ENCODE results near the gene MRPS27.

Gene MRPS27

DNA sequence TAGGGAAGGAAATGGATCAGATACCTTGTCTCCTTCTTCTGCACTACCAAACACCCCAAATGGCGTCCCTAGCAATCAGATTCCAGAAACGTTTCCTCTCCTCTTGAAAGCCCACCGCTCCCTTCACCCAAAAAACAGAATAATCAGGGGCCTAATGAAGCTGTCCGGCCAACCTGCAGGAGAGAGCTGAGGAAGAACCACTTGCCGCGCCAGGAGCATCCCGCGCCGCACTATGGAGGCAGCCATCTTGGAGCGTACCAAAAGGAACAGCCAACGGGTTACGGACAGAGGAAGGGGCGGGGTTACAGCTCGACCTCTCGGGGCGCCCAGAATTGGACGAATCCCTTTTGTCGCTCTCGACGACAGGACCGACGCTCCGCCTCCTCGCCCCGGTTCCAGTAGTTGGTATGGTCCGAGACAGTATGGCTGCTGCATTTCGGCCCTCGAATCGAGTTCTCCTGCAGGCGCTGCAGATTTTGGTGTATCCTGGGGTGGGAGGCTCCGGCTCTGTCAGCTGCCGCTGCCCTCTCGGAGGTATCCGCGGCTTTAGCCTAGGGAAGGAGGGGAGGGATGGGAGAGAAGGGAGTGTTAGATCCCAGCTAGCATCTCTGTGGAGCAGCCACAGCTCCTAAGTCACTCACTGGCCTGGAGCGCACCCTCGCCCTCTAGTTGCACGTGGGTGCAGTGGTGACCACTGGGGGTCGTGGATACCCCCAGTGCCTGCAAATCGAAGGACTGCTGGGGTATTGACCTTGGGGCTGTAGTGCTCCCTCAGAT, at the start of gene MRPS27, which contains the start of gene PTCD2:
Gene MRPS27, minus strand, starts transcription at position 265 of the 777 bp plus-strand sequence. Its CDS starts 19 bp downstream, at position 246.
Gene PTCD2, plus strand, starts transcription at position 398 of the 777 bp plus-strand sequence. Its CDS starts 10 bp downstream, at position 408.
- Mint-ChIP-seq H3K4me1 (peaks cover 39% of the 10 kb centered on the region), H3K36me3 (peaks cover 16% of the 10 kb centered on the region), H3K9me3 (no peaks in the 10 kb centered on the region)

DNA sequence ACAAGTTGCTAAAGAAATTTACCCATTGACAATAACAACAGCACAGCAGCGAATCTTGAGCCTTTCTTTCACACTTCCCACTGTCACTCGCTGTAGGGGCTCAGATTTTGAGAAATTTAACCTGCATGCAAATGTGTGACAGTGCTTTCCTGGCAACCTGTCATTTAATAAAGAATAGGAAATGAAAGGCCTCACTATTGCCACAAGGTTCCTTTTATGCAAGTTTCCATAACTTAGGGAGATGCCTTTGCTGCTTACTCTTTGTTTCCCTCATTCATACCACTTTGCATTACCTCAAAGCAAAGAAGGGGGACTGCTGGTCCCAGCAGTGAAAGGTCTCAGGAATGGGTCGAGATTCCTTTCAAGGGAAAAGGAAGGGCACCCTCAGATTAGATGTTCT, 49.7 kb upstream of the MRPS27 start:
- H3K27me3 Mint-ChIP-seq, result no peaks in the 10 kb centered on the region

More for the DNA sequence above, at the start of gene MRPS27, which contains the start of gene PTCD2:
- Mint-ChIP-seq H3K27ac (peak within 1 kb of the TSS; percentile 96), H3K4me3 (peak within 1 kb of the TSS; percentile 99), H3K27me3 (no peaks in the 10 kb centered on the region)

DNA sequence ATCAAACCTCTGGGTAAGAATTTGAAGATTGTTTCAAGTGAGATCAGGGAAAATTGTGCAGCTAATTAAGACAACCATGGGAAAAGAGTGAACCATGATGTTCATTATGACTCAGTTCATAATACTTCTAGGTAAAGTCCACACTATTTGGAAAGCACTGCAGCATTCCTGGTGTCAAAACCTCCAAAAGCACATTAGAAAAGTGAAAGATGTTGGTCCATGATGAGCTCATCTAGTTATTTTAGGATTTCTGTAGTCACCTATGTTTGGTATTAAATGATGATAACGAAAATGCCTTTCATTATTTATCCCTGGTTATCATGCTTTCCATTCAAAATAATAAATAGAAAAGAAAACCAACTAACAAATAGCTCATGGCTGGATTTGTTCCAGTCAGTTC, 49.3 kb upstream of the MRPS27 start:
- no peaks in the 10 kb centered on the region for H3K27me3 Mint-ChIP-seq
- no peaks in the 10 kb centered on the region for H3K4me1 Mint-ChIP-seq
- H3K27ac Mint-ChIP-seq, result no peak overlapping the region
- no peak overlapping the region for H3K4me3 Mint-ChIP-seq
- H3K36me3 Mint-ChIP-seq, result peaks cover 6% of the 10 kb centered on the region
- H3K9me3 Mint-ChIP-seq, result no peaks in the 10 kb centered on the region

More for the DNA sequence above, 49.7 kb upstream of the MRPS27 start:
- Mint-ChIP-seq H3K36me3 (peaks cover 6% of the 10 kb centered on the region), H3K27ac (no peak overlapping the region), H3K4me1 (no peaks in the 10 kb centered on the region), H3K9me3 (no peaks in the 10 kb centered on the region), H3K4me3 (no peak overlapping the region)

DNA sequence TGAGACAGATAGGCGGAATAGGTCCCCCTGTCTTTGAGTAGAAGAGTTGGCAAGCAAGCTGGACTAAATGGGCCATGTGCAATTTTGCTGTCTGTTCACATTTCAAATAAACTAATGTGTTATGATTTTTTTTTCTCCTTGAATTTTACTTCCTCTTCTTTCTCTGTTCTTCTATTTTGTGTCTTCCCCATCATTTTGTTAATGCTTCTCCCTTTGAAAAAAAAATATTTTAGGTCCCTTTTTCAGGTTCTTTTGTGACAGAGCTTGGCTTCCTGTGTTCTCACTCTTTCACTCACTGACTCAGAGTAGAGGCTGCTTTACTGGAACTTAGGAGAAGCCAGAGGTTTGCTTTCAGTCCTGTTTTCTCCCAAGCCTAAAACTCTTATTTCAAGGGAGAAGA, 48.2 kb upstream of the MRPS27 start:
- Mint-ChIP-seq H3K4me3 (no peak overlapping the region), H3K27ac (peak overlapping the region; percentile 79), H3K36me3 (peaks cover 6% of the 10 kb centered on the region), H3K27me3 (no peaks in the 10 kb centered on the region), H3K9me3 (no peaks in the 10 kb centered on the region), H3K4me1 (no peaks in the 10 kb centered on the region)

DNA sequence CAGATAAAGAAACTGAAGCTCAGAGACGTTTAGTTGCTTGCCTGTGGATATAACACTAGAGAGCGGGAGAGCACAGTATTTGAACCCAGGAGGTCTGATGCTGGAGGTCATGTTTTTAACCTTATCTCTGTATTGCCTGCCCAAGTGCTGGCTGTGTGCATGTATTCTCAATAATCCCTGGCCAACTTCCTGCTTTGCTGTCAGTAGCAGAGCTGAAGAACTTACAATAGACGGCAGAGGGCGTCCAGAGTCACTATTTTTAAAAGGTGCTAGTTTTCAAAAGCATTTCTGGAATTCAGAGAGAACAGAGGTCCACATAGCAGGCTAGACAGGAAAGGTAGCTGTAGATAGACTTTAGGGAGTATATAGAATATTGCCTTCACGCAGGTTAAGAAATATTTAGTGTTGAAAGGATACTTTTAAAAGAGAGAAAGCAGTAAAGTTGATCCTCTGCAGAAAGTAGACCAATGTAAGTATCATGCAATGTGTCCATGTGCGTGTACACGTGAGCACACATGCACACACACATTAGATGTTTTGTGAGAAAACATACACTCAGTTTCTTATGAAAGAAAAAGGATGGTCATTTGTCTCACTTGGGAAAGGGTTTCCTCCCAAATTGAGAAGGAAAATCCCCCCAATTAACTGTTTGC, 46.4 kb upstream of the MRPS27 start:
- Mint-ChIP-seq H3K4me1 (no peaks in the 10 kb centered on the region), H3K27ac (no peak overlapping the region), H3K9me3 (no peaks in the 10 kb centered on the region), H3K27me3 (no peaks in the 10 kb centered on the region), H3K36me3 (peaks cover 12% of the 10 kb centered on the region), H3K4me3 (no peak overlapping the region)

DNA sequence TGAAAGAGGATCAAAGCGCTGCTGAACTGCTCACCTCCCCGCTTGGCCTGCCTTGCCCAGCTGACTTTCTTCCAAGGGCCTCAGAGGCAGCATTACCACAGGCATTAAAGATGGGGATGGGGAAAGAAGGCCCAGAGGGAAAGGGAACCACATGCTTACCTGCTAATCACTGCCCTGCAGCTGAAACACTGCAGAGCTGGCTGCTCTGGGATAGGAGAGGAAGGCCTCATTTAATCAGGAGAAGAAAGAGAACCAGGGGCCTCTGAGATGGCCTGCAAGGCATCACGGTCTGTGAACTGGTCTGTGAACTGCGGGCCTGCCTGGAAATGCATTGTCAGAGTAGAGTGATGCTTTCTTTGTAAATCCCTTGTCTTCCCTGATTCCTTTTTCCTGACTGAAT, 44.9 kb upstream of the MRPS27 start:
- H3K36me3 Mint-ChIP-seq, result peaks cover 14% of the 10 kb centered on the region
- no peaks in the 10 kb centered on the region for H3K9me3 Mint-ChIP-seq
- H3K4me3 Mint-ChIP-seq, result no peak overlapping the region
- H3K4me1 Mint-ChIP-seq, result no peaks in the 10 kb centered on the region
- no peaks in the 10 kb centered on the region for H3K27me3 Mint-ChIP-seq
- no peak overlapping the region for H3K27ac Mint-ChIP-seq

DNA sequence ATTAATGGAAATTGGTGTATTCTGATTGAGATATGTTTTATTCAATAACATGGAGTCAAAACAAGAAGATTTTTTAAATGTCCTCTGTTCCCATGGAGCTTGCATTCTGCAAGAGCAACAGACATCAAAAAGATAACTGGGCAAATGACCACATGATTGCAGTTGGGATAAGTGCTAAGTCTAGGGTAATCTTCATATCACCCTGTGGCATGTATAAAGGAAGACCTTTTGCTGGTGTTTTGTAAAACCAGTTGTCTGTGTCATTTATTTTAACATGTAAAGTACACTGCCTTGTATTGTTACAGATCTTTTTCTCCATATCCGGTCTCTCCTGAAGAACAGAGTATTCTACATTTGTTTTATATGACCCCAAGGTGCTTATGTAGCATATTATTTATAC, 44.1 kb upstream of the MRPS27 start:
- no peak overlapping the region for H3K27ac Mint-ChIP-seq
- H3K9me3 Mint-ChIP-seq, result no peaks in the 10 kb centered on the region
- H3K4me1 Mint-ChIP-seq, result no peaks in the 10 kb centered on the region

DNA sequence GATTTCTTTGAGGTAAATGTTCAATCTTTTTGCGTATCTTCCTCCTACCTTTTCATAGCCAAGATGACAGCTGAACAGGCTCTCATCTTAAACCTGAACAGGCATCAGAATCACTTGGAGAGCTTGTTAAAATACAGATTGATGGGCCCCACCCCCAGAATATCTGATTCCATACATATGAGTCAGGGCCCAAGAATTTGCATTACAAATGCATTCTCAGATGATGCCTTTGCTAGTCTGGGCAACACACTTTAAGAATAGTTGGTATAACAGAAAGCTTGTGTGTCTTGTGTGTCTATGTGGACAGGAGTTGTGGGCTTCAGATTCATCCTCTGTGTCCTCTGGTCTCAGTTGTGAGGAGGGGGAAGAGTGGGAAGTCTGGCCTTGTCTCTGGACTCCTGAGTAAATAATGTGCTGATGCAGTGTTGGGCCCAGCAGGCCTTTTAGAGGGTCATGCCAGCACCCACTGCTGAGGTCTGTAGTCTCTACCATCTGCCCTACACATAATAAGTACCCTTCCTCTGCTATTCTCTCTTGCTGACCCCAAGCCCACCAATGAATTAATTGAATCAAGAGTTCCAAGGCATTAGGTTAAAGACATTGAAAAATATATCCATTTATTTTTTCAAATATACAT, 43.2 kb upstream of the MRPS27 start:
- H3K9me3 Mint-ChIP-seq, result no peaks in the 10 kb centered on the region
- H3K4me1 Mint-ChIP-seq, result no peaks in the 10 kb centered on the region
- H3K27me3 Mint-ChIP-seq, result no peaks in the 10 kb centered on the region
- no peak overlapping the region for H3K4me3 Mint-ChIP-seq
- H3K36me3 Mint-ChIP-seq, result peaks cover 19% of the 10 kb centered on the region
- H3K27ac Mint-ChIP-seq, result no peak overlapping the region

More for the DNA sequence above, 44.1 kb upstream of the MRPS27 start:
- no peak overlapping the region for H3K4me3 Mint-ChIP-seq
- no peaks in the 10 kb centered on the region for H3K27me3 Mint-ChIP-seq
- H3K36me3 Mint-ChIP-seq, result peaks cover 18% of the 10 kb centered on the region

DNA sequence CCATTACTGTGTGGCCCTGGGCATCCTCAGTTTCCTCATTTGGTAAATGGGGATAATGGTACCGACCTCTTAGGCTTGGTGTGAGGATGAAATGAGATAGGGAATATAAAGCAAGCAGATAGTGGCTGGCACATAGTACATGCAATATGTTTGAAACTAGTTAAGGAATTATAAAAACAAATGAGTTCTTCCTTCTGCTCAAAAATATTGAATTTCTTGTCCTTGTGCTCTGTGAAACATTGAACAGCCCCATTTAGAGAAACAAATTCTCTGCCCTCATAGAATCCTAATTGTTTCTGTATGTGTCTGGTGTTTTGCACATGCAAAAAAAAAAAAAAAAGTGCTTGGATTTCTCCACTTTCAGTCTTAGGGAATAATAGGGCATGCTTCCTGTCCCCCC, 39.8 kb upstream of the MRPS27 start:
- Mint-ChIP-seq H3K9me3 (no peaks in the 10 kb centered on the region), H3K4me3 (no peak overlapping the region), H3K4me1 (no peaks in the 10 kb centered on the region), H3K36me3 (peaks cover 23% of the 10 kb centered on the region), H3K27ac (no peak overlapping the region), H3K27me3 (no peaks in the 10 kb centered on the region)

DNA sequence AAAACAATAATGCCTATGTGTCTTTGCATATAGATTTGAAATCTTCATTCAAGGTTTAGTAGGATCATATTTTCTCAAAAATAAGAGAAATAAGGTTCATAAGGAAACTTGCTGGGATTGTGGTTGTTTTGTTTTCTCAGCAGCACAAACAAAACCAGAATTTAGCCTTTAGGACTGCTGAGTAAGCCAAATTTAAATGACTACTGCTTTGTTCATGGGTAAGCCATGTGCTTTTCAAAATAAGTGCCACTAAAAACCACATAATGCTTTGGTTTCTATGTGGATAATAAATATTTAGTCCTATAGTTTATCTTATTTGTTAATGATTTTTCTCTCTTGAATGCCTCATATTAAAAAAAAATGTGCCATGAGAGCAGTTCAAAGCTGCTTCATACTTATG, 38.9 kb upstream of the MRPS27 start:
- Mint-ChIP-seq H3K27me3 (no peaks in the 10 kb centered on the region), H3K4me3 (no peak overlapping the region), H3K36me3 (peaks cover 24% of the 10 kb centered on the region), H3K4me1 (no peaks in the 10 kb centered on the region), H3K27ac (no peak overlapping the region), H3K9me3 (no peaks in the 10 kb centered on the region)

DNA sequence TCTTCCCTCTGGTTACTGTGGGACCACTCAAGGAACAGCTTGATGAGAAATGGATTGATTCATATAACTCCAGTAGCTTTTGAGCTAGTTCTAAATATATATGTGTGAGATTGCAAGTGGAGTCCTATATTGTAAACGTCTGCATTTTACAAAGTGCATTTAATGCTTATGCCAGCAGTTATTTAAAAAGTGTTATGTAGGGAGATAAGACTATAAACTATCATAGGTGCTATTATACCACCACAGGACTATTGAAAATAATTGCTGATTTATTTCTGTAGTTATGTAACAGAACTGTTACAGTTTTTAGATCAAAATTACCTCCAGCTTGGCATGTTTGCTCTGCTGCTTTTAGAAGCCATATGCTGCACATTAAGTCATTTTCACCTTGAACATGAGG, 36.3 kb upstream of the MRPS27 start:
- Mint-ChIP-seq H3K36me3 (peaks cover 31% of the 10 kb centered on the region), H3K4me3 (no peak overlapping the region), H3K27me3 (no peaks in the 10 kb centered on the region), H3K27ac (no peak overlapping the region), H3K9me3 (no peaks in the 10 kb centered on the region), H3K4me1 (no peaks in the 10 kb centered on the region)

DNA sequence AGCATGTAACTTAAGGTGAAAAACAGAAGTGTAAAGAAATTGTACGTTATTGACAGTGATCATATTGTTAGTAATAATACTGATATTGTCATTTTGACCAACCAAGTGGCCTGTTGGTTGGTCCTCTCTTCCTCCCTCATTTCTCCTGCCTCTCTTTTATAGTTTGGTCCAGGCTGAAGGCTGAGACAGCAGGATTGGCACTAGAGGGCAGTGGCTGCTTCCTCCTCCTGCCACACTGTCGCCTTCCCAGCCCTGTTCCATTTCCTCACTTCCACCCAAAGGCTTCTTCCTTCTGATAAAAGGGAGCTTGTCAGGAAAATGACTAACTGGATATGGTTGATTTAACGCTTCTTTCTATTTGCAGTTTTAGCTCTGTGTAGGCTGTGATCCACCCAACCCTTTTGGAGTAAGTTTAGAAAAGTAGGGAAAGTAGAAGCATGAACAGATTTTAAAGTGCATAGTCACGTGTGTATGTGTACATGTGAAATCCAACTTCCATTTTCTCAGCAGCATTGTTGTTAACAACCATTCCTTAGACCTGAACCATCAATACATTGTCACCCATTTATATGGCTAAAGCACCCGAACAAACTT, 35.8 kb upstream of the MRPS27 start:
- no peaks in the 10 kb centered on the region for H3K27me3 Mint-ChIP-seq
- no peaks in the 10 kb centered on the region for H3K4me1 Mint-ChIP-seq
- no peak overlapping the region for H3K4me3 Mint-ChIP-seq
- H3K36me3 Mint-ChIP-seq, result peaks cover 30% of the 10 kb centered on the region
- peak overlapping the region; percentile 38 for H3K27ac Mint-ChIP-seq
- H3K9me3 Mint-ChIP-seq, result no peaks in the 10 kb centered on the region

DNA sequence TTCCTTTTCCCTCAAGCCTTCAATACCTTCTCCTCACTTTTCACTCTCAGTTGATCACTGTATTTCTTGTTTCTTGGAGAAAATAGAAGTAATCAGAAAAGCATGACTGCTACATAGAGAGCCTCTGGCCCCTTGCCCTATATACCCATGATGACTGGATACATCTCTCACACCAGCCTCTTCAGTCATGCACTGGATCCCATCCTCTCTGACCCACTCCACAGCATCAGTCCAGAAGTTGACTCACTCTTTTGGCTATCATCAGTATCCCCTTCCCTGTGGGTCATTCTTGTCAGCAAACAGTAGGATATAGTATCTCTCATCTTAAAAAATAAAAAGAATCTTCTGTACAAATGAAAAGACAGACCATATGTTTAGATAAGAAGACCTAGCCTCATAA, 33.0 kb upstream of the MRPS27 start:
- no peaks in the 10 kb centered on the region for H3K9me3 Mint-ChIP-seq
- no peak overlapping the region for H3K4me3 Mint-ChIP-seq
- H3K36me3 Mint-ChIP-seq, result peaks cover 26% of the 10 kb centered on the region
- H3K27me3 Mint-ChIP-seq, result no peaks in the 10 kb centered on the region
- H3K27ac Mint-ChIP-seq, result no peak overlapping the region
- peaks cover 9% of the 10 kb centered on the region for H3K4me1 Mint-ChIP-seq

DNA sequence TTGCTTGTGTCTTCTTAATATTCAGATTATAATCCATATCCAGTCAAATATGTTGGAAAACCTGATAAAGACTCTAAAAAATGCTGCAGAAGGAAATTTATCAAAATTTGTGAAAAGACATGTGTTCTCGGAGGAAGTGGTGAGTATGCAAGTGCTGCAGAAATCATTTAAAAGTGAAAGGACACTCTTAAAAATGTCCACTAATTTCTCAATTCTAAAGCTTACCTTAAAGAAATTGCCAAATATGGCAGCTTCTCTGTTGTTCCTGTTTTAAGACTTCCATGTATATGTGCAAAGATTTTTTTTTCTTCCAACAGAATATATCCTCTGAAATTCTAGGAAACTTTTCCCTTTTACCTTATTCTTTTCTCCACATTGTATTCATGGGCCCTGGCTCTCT, 32.6 kb upstream of the MRPS27 start:
- H3K27ac Mint-ChIP-seq, result no peak overlapping the region

DNA sequence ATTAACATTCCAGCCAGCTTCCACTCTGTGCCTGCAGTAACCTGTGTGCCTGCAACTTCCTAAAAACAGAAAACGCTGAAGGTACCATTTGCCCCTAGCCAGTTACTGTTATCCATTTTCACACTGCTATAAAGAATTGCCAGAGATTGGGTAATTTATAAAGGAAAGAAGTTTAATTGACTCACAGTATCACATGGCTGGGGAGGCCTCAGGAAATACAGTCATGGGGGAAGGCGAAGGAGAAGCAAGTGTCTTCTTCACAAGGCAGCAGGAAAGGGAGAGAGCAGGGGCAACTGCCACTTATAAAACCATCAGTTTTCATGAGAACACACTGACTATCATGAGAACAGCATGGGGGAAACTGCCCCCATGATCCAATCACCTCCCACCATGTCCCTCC, 31.3 kb upstream of the MRPS27 start:
- H3K27me3 Mint-ChIP-seq, result no peaks in the 10 kb centered on the region
- H3K4me1 Mint-ChIP-seq, result peaks cover 9% of the 10 kb centered on the region
- no peak overlapping the region for H3K4me3 Mint-ChIP-seq
- H3K36me3 Mint-ChIP-seq, result peaks cover 29% of the 10 kb centered on the region
- no peak overlapping the region for H3K27ac Mint-ChIP-seq
- H3K9me3 Mint-ChIP-seq, result no peaks in the 10 kb centered on the region

More for the DNA sequence above, 32.6 kb upstream of the MRPS27 start:
- Mint-ChIP-seq H3K27me3 (no peaks in the 10 kb centered on the region), H3K4me3 (no peak overlapping the region), H3K36me3 (peaks cover 26% of the 10 kb centered on the region), H3K9me3 (no peaks in the 10 kb centered on the region), H3K4me1 (peaks cover 9% of the 10 kb centered on the region)
